Measurements from ENCODE around the gene CISD3. TPM values are rescaled to one million over a fixed set of nuclear protein-coding genes. Genes with fewer than 3 reads are reported as not detected.

The CISD3 gene
- total and polyA plus RNA-seq, 2 of the 8 experiments (the other 6 are each of a cell fraction or from before 2014, with no cell fraction given): 9.4 to 11.1 TPM

DNA sequence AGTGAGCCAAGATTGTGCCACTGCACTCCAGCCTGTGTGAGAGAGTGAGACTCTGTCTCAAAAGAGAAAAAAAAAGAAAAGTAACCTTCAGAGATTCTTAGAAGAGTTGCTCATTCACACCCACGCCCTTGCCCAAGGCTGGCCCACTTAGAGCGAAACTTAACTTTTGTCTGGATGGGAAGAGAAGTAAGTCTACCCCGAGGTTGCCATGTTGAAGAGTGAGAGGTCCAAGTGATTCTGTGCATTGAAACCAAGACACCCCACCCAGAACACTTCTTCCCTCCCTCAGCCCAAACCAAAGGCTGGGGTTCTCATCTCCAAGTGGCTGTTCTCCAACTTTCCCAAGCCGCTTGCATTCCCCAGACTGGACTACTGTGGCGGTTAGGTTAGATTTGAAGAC is 2.4 kb upstream of the CISD3 start:
- H3K9me3 ChIP-seq (ENCODE audit: insufficient read depth in 2 of 2, low read depth in 1 of 2, low read length in 1 of 2): no peaks in the 10 kb centered on the region
- no peaks in the 10 kb centered on the region; a peak in 1 of 8 replicates for H3K36me3 ChIP-seq (ENCODE audit: control insufficient read depth in 2 of 4, insufficient read depth in 4 of 4, low read length in 3 of 4)
- no peak overlapping the region for H3K4me3 ChIP-seq (ENCODE audit: extremely low read depth in 1 of 4, insufficient read depth in 2 of 4, low read depth in 3 of 4, low read length in 4 of 4)
- H3K56ac ChIP-seq (replicated peaks; ENCODE audit: insufficient read length, low read depth, low read length): no peak overlapping the region
- H2AFZ ChIP-seq (ENCODE audit: low read length): no peak overlapping the region
- H2BK120ac ChIP-seq (replicated peaks; ENCODE audit: low read depth, low read length): no peak overlapping the region
- no peak overlapping the region for H3K14ac ChIP-seq (ENCODE audit: insufficient read length)
- H3K23me2 ChIP-seq (ENCODE audit: low read depth, low read length): peaks cover 9% of the 10 kb centered on the region; the same call in 1 of the 2 replicates
- H4K91ac ChIP-seq (replicated peaks; ENCODE audit: insufficient read length, low read length): no peak overlapping the region
- H2BK15ac ChIP-seq (ENCODE audit: low read length): no peak overlapping the region
- ChIA-PET CTCF (ENCODE audit: partially characterized antibody) (interaction anchor here (0.6 to 2.0 kb wide), 9 partner anchors 12 to 903 kb away, joined by 3 to 14 read pairs (median 5); no protein-coding TSS in a partner anchor), POLR2A (ENCODE audit: partially characterized antibody) (interaction anchor here (0.7 to 7.0 kb wide), 6 partner anchors 9 to 105 kb away, joined by 3 to 40 read pairs (median 8); partner anchors contain the start of gene MLLT6)
- H3K27me3 ChIP-seq (replicated peaks in 1 of 4; ENCODE audit: control insufficient read depth in 3 of 4, extremely low read depth in 1 of 4, insufficient read depth in 3 of 4, low read length in 3 of 4): peaks cover 0 to 17% (median 7%) of the 10 kb centered on the region in 4 experiments; a peak in 3 of 7 replicates
- H3K23ac ChIP-seq (ENCODE audit: insufficient read length): no peak overlapping the region
- H2BK12ac ChIP-seq (ENCODE audit: low read depth, low read length): no peak overlapping the region
- H3K18ac ChIP-seq (ENCODE audit: extremely low read depth, low read length): no peak overlapping the region
- DNase-seq (ENCODE audit: low read depth in 1 of 2, low spot score in 2 of 2) (no peak), FAIRE-seq (no peak)
- no peak overlapping the region for H4K5ac ChIP-seq (ENCODE audit: insufficient read length, low read depth, low read length)
- H3K79me2 ChIP-seq (ENCODE audit: control insufficient read depth in 1 of 2, insufficient read depth in 2 of 2, low read length in 2 of 2): no peaks in the 10 kb centered on the region
- H2BK5ac ChIP-seq (ENCODE audit: low read depth, low read length): no peak overlapping the region
- no peak overlapping the region for H3K27ac ChIP-seq (ENCODE audit: low read depth, low read length)
- H3K4me1 ChIP-seq (replicated peaks in 1 of 4; ENCODE audit: control insufficient read depth in 3 of 4, insufficient read depth in 4 of 4, low read length in 3 of 4): peaks cover 0 to 10% (median 5%) of the 10 kb centered on the region in 4 experiments; a peak in 5 of 7 replicates
- H2BK20ac ChIP-seq (ENCODE audit: low read length): no peak overlapping the region
- H4K8ac ChIP-seq (ENCODE audit: extremely low read depth, insufficient read depth, low read length): no peak overlapping the region
- no peak overlapping the region for H2AK5ac ChIP-seq (ENCODE audit: low read depth, low read length)
- H3K9ac ChIP-seq (replicated peaks in 1 of 4; ENCODE audit: extremely low read depth in 1 of 4, low read depth in 3 of 4, low read length in 3 of 4): no peak overlapping the region
- H3K4me2 ChIP-seq (ENCODE audit: insufficient read depth in 1 of 2, low read depth in 2 of 2, low read length in 2 of 2): no peak overlapping the region
- peaks cover 4 to 12% of the 10 kb centered on the region in 2 experiments for H4K20me1 ChIP-seq (replicated peaks in 1 of 2; ENCODE audit: control insufficient read depth in 1 of 2, insufficient read depth in 2 of 2, low read length in 2 of 2)
- H3K79me1 ChIP-seq (ENCODE audit: low read depth, low read length): no peaks in the 10 kb centered on the region
- H3K4ac ChIP-seq (replicated peaks; ENCODE audit: insufficient read length, low read depth, low read length): no peak overlapping the region
- WGBS, 2 experiments (ENCODE audit: extremely low coverage in 1 of 2, insufficient coverage in 1 of 2, insufficient read length in 1 of 2, insufficient replicate concordance in 2 of 2, low coverage in 1 of 2, low lambda C conversion rate in 2 of 2, missing lambda C conversion rate in 1 of 2): 97% methylated on average over 5 of the region's 5 CpGs; no CpG with 5 or more reads in 1 of the 2 experiments
- TF ChIP-seq, protein P1, sequence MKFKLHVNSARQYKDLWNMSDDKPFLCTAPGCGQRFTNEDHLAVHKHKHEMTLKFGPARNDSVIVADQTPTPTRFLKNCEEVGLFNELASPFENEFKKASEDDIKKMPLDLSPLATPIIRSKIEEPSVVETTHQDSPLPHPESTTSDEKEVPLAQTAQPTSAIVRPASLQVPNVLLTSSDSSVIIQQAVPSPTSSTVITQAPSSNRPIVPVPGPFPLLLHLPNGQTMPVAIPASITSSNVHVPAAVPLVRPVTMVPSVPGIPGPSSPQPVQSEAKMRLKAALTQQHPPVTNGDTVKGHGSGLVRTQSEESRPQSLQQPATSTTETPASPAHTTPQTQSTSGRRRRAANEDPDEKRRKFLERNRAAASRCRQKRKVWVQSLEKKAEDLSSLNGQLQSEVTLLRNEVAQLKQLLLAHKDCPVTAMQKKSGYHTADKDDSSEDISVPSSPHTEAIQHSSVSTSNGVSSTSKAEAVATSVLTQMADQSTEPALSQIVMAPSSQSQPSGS (IDR thresholded peaks at IDR 0.05; ENCODE audit: low read length): no peak
- TF ChIP-seq EGR1 (IDR thresholded peaks at IDR 0.05; ENCODE audit: borderline replicate concordance, low read depth, low read length) (no peak), ZNF274 (IDR thresholded peaks at IDR 0.05; ENCODE audit: borderline replicate concordance, extremely low read depth, low read length) (no peak), YY1 (IDR thresholded peaks at IDR 0.05; ENCODE audit: low read depth, low read length) (no peak), RBBP5 (IDR thresholded peaks at IDR 0.05; ENCODE audit: borderline replicate concordance, low read depth, low read length) (no peak), RNF2 (IDR thresholded peaks at IDR 0.05; ENCODE audit: borderline replicate concordance, low read depth, low read length, missing control alignments, poor library complexity, severe bottlenecking) (no peak)
- TF ChIP-seq, protein P2, sequence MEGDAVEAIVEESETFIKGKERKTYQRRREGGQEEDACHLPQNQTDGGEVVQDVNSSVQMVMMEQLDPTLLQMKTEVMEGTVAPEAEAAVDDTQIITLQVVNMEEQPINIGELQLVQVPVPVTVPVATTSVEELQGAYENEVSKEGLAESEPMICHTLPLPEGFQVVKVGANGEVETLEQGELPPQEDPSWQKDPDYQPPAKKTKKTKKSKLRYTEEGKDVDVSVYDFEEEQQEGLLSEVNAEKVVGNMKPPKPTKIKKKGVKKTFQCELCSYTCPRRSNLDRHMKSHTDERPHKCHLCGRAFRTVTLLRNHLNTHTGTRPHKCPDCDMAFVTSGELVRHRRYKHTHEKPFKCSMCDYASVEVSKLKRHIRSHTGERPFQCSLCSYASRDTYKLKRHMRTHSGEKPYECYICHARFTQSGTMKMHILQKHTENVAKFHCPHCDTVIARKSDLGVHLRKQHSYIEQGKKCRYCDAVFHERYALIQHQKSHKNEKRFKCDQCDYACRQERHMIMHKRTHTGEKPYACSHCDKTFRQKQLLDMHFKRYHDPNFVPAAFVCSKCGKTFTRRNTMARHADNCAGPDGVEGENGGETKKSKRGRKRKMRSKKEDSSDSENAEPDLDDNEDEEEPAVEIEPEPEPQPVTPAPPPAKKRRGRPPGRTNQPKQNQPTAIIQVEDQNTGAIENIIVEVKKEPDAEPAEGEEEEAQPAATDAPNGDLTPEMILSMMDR (IDR thresholded peaks at IDR 0.05; ENCODE audit: control extremely low read depth in 1 of 3, insufficient read depth in 1 of 3, low read depth in 1 of 3, low read length in 3 of 3): no peak
- TF ChIP-seq, protein P3, sequence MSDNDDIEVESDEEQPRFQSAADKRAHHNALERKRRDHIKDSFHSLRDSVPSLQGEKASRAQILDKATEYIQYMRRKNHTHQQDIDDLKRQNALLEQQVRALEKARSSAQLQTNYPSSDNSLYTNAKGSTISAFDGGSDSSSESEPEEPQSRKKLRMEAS (IDR thresholded peaks at IDR 0.05): no peak

Data from H1 (cell line).